Measurements from ENCODE around the gene TBPL1. TPM values are rescaled to one million over a fixed set of nuclear protein-coding genes. Genes with fewer than 3 reads are reported as not detected.

The TBPL1 gene
- total RNA-seq, 4 donors from 2014 or later: 10.1 to 18.6 (median 12.3) TPM

GRCh38 chr6:134028438-134028837 is 75.4 kb downstream of the TBPL1 start:
- DNase-seq (ENCODE audit: low spot score): no peak
- TF ChIP-seq CTCF (IDR thresholded peaks at IDR 0.05): no peak

DNA sequence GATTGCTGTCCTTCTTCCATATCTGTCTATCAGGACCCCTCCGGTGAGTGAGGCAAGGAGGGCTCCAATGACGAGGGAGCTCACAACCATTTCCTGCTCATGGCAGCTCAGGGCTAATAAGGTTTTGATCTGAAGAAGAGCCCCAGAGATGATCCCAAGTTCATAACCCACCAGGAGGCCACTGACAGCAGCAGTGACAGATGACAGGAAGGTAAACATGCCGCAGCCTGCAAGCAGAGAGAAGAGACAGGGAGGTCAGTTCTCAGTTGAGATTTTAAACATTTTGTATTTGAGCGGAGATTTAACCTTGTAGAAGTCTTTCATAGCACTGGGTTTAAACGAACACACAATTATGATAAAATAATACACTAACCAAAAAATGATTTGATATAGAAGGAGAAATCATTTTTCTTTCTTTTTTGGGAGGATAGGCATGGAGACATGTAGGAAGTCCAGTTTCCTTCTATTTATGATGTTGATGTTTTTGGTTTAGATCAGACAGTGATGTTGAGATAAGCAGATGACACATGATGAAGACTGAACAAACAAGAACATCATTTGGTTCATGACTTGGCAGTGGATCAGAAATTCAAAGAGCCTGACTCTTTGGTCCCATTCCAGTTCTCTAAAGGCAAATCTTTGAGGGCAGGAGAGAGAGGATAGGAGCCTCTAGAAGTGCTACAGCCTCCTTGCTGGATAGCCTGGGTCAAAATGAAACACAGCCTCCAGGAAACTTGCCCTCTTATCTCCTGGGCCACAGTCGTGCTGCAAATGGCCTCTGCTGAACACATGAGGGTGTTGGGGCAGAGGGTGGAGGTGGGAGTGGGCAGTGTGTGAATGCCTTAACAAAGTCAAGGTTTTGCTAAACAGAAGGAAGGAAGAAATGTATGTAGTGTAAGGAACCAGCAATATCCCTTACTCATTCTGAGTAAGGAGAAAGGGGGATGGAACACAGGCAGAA is 76.8 kb downstream of the TBPL1 start:
- TF ChIP-seq CTCF (IDR thresholded peaks at IDR 0.05): no peak
- DNase-seq (ENCODE audit: low spot score) (no peak), ATAC-seq (ENCODE audit: low FRiP score) (no peak)

More at GRCh38 chr6:134028438-134028837, 75.4 kb downstream of the TBPL1 start:
- ATAC-seq (ENCODE audit: low FRiP score): no peak

GRCh38 chr6:134031696-134032255 is 78.8 kb downstream of the TBPL1 start:
- ATAC-seq (ENCODE audit: low FRiP score): no peak
- no peak for TF ChIP-seq CTCF (IDR thresholded peaks at IDR 0.05)

GRCh38 chr6:134034478-134034877 is 81.5 kb downstream of the TBPL1 start:
- ATAC-seq (ENCODE audit: low FRiP score) (no peak), DNase-seq (ENCODE audit: low spot score) (no peak)
- no peak for TF ChIP-seq CTCF (IDR thresholded peaks at IDR 0.05)

More at GRCh38 chr6:134031696-134032255, 78.8 kb downstream of the TBPL1 start:
- DNase-seq (ENCODE audit: low spot score): no peak

- DNase-seq (ENCODE audit: low spot score) (no peak), ATAC-seq (ENCODE audit: low FRiP score) (no peak)
- TF ChIP-seq CTCF (IDR thresholded peaks at IDR 0.05): no peak
Measured at GRCh38 chr6:134034961-134035822, 82.2 kb downstream of the TBPL1 start.

DNA sequence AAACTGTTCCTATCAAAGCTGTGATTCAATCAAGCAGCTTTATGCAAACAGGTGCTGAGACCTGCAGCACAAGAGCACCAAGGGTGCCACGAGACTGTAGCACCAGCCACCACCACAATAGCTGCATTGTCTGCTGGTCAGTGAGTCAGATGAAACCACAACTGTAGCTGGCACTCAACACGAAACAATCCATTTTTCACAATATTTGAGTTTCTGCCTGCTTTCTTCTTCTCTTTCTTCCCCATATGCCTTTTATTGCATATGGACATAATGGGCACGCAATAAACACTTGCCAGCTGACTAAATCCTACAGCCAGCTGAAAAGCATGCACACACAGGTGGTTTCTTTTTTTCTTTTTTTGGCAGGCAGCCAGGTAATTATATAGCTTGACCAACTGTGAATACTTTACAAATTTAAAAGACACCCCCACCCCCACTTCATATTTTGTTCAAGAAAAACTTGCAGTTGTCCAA is 82.8 kb downstream of the TBPL1 start:
- DNase-seq (ENCODE audit: low spot score) (no peak), ATAC-seq (ENCODE audit: low FRiP score) (no peak)
- TF ChIP-seq CTCF (IDR thresholded peaks at IDR 0.05): no peak
